Measurements from ENCODE around the gene WNT3.
A peak's percentile ranks its signal among the peaks of the same experiment; 100 is the strongest.

The WNT3 gene

GRCh38 chr17:46732160-46732559 lies 86.3 kb downstream of the WNT3 start:
- DNase-seq (ENCODE audit: low spot score) = no peak

- no peak for DNase-seq (ENCODE audit: low spot score)
Observed at GRCh38 chr17:46730679-46731078, 87.8 kb downstream of the WNT3 start.

- no peak for DNase-seq (ENCODE audit: low spot score)
Observed at GRCh38 chr17:46730026-46730425, 88.5 kb downstream of the WNT3 start.

GRCh38 chr17:46727572-46728348 lies 90.7 kb downstream of the WNT3 start:
- peak; percentile 70 for DNase-seq (ENCODE audit: low spot score)

GRCh38 chr17:46726206-46726605 lies 92.3 kb downstream of the WNT3 start:
- DNase-seq (ENCODE audit: low spot score) = no peak

- no peak for DNase-seq (ENCODE audit: low spot score)
Observed at GRCh38 chr17:46722662-46723285, 95.7 kb downstream of the WNT3 start.

GRCh38 chr17:46720408-46720807 lies 98.1 kb downstream of the WNT3 start:
- no peak for DNase-seq (ENCODE audit: low spot score)

GRCh38 chr17:46719891-46720290 lies 98.6 kb downstream of the WNT3 start:
- no peak for DNase-seq (ENCODE audit: low spot score)

GRCh38 chr17:46717999-46718398 lies 100.5 kb downstream of the WNT3 start:
- DNase-seq (ENCODE audit: low spot score) = no peak

Measured in AG08395 (cell line).